Urothelium cell line (cell line): ENCODE results near the gene BDKRB1.
A peak's percentile ranks its signal among the peaks of the same experiment; 100 is the strongest.

Experiments
- DNase-seq: peaks from one replicate; pipeline ENCODE4 v3.0.0; 2011; ENCODE audit warnings: low spot score, mixed read lengths
- FAIRE-seq: peaks from 2 replicates; lab custom pipeline; 2011; peaks lifted over from hg19 to GRCh38; lab: Jason Lieb, UNC

BDKRB1 gene

GRCh38 chr14:96255501-96256366 is at the start of gene BDKRB1:
Gene BDKRB1, plus strand, starts transcription at chr14:96256210. Its CDS starts 7,473 bp downstream, at chr14:96263683.
- FAIRE-seq (no peak), DNase-seq (no peak)

DNA sequence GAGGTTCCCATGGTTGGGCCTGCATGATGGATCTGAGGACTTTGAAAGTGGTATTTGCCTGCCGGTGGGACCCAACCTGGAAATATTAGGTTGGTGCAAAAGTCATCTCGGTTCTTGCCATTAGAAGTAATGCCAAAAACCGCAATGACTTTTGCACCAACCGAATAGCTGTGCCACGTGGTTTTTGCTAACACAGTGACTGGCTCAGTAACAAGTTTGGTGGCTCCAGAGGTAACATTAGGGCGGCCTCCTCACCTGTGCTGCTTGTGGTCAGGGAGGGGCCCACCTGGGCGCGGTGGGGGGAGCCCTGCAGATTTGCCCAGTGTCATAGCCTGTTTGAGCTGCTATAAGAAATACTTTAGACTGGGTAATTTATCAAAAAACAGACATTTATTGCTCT is 49.5 kb upstream of the BDKRB1 start:
- FAIRE-seq: no peak
- no peak for DNase-seq

GRCh38 chr14:96207686-96208085 is 48.3 kb upstream of the BDKRB1 start:
- DNase-seq (no peak), FAIRE-seq (no peak)

DNA sequence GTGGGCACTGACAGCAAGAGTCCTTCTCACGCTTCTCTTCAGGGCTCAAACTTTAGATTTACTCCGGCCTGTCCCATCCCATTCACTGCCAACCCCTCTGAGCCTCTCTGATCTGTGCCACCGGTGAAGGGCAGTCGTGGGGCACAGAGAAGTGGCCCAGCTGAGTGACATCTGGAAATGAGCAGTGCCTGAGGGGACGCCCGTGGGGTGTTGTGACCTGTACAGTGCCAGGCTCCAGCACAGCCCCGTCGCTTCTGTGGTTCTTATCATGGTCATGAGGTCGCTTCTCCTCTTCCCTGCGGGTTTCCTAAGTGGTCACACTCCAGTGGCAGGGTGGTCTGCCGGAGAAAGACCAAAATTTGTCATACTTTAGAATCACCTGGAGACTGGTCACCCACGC is 47.3 kb upstream of the BDKRB1 start:
- DNase-seq (no peak), FAIRE-seq (no peak)

DNA sequence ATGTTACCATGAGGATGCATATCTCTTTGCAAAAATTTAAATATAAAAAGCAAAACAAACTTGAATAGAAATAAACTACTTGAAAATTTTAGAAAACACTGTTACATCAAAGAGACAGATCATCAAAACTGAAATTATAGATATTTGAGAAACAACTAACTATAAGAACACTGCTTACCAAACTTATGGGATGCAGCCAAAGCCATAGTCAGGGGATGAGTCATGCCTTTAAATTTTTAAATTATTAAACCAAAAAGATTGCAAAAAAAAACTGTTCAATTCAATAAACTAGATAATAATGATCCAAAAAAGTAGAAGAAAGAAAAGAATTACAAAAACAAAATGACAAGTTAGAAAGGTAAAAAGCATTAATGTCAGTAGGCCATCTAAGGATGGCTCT is 43.9 kb upstream of the BDKRB1 start:
- DNase-seq (no peak), FAIRE-seq (no peak)

GRCh38 chr14:96212896-96213295 is 43.1 kb upstream of the BDKRB1 start:
- FAIRE-seq: no peak

GRCh38 chr14:96213871-96214465 is 42.0 kb upstream of the BDKRB1 start:
- no peak for DNase-seq
- FAIRE-seq: no peak

More at GRCh38 chr14:96212896-96213295, 43.1 kb upstream of the BDKRB1 start:
- DNase-seq: no peak

GRCh38 chr14:96214793-96215192 is 41.2 kb upstream of the BDKRB1 start:
- DNase-seq: no peak
- FAIRE-seq: no peak

GRCh38 chr14:96215452-96216244 is 40.4 kb upstream of the BDKRB1 start:
- DNase-seq: no peak
- FAIRE-seq: no peak

- DNase-seq: no peak
These were observed 39.4 kb upstream of the BDKRB1 start for GRCh38 chr14:96216627-96217026.

DNA sequence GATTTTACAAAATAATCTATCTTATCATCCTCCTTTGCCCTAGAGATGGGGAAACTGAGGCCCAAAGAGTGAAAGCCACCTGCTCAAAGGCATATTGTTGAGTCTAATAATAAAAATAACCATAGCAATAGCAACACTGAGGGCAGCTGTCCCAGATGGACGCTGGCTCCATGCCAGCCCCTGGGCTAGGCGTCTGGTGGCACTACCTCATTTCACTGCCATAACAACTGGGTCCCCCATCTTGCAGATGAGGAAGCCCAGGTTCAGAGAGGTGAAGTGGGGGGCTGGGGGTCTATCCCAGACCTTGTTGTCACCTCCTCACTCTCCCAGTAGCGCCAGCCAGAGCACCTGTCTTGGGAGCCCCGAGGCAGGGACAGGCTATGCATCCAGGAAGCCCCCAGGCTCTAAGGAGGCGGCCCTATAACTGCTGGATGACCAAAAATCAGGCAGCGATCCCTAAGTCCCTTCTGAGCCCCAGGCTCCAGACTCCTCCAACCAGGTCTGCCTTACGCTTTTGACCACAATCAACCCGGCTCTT is 38.6 kb upstream of the BDKRB1 start:
- no peak for DNase-seq
- no peak for FAIRE-seq

More at GRCh38 chr14:96216627-96217026, 39.4 kb upstream of the BDKRB1 start:
- no peak for FAIRE-seq

DNA sequence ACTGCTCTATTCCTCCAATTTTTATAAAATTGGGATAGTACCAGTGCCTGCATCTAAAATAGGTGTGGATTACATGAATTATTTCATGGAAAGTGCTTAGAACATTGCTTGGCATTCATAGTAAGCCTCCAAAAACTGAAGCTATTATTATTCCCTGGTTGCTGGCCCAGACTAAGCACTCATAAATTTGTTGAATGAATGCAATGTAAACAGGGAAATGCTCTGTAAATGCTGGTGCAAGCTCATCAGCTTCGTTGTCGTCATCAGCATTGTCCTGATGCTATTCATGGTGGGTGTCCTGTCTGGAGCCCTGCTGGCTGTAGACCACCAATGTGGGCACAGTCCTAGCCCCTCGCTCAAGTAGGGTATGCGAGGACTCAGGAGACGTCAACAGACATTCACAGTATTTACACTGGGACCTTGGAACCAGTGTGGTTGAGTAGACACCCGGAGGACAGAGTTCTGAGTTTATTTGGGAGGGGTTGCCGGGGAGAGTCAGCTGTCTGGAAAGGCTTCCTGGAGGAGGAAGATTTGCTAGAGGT is 34.8 kb upstream of the BDKRB1 start:
- FAIRE-seq (no peak), DNase-seq (no peak)

GRCh38 chr14:96221841-96222240 is 34.2 kb upstream of the BDKRB1 start:
- DNase-seq (no peak), FAIRE-seq (no peak)

DNA sequence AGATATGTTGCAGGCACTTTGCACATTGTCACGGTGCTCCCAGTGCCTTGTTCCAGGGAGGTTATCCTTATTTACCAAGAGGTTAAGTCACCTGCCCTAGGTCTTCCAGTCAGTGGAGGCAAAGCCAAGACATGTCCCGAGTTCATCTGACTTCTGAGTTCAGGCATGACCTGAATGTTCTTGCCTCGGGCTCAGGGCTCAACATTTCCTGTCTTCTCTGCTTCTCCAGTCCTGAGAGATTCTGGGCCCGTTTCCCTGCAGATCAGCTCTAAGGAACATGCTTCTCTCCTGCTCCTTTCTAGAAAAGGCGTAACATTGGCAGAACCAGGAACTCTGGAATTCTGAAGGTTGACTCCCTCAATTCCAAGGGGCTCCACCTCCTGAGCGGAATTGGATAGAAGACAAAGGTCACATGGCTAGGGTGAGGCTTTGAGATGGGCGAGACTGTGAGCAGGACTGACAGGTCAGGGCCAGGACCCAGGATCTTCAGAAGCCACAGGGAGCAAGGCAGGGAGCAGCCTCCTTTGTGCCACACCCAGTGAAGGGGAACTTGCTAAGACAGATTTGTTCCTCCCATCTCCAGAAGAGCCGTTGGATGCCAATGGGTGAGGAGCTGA is 31.4 kb upstream of the BDKRB1 start:
- FAIRE-seq: no peak

GRCh38 chr14:96225213-96225612 is 30.8 kb upstream of the BDKRB1 start:
- FAIRE-seq (no peak), DNase-seq (no peak)

More for the DNA sequence above, 31.4 kb upstream of the BDKRB1 start:
- no peak for DNase-seq

DNA sequence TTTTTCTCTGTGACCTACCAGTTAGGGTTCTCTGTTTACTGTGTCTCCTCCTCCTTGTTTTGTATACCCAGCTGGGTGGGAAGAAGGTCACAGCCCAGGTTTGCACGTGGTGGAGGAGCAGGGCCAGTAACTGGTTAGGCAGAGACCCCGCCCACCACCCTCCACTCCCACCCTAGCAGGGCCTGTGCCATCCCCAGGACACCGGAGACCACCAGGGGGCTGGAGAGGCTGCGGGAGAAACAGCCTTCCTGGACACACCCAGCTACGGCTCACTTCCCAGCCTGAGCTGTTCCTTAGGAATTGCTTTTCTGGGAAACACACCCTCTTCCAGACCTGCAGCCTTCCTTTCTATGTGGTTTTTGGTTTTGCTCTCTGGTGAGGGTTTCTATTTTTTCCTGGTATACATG is 30.3 kb upstream of the BDKRB1 start:
- no peak for FAIRE-seq
- peak; percentile 16 for DNase-seq

GRCh38 chr14:96227428-96227827 is 28.6 kb upstream of the BDKRB1 start:
- FAIRE-seq (no peak), DNase-seq (no peak)

- FAIRE-seq (no peak), DNase-seq (no peak)
These were observed 26.7 kb upstream of the BDKRB1 start for GRCh38 chr14:96229315-96229714.

- FAIRE-seq: no peak
- no peak for DNase-seq
These were observed 25.0 kb upstream of the BDKRB1 start for GRCh38 chr14:96231056-96231455.

- FAIRE-seq (no peak), DNase-seq (no peak)
These were observed 24.4 kb upstream of the BDKRB1 start for GRCh38 chr14:96231526-96232130.
